ENCODE results near the gene DEFB129.
A peak's percentile ranks its signal among the peaks of the same experiment; 100 is the strongest.
"Not testable (repeated sequence)": the region's sequence is repeated elsewhere in the genome, so short reads cannot be mapped to it uniquely, and the experiment has no call there.

Gene DEFB129

DNA sequence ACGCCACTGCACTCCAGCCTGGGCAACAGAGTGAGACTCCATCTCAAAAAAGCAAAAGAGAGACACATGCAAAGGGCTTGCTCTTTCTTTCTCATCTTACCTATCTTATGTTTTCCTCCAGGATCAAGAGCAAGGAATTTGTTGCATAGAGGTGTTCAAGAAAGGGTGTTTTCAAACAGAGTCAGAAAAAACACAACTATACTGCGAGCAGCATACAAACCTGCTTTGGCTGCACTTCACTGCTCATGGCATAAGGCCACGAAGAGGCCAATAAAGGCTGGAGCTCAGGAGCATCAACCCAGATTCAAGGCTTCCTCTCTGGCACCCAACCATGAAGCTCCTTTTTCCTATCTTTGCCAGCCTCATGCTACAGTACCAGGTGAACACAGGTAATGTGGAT is at the start of gene DEFB129:
DEFB129 (plus strand) TSS at position 301 of the 400 bp plus-strand sequence; CDS start at position 332, 31 bp downstream.
- no peak for DNase-seq (ENCODE audit: low read depth in 2 of 2)

- no peak for DNase-seq (ENCODE audit: low read depth in 2 of 2)
These were observed 42.8 kb upstream of the DEFB129 start for GRCh38 chr20:184288-184687.

- no peak for DNase-seq (ENCODE audit: low read depth in 2 of 2)
These were observed 39.3 kb upstream of the DEFB129 start for GRCh38 chr20:187733-188132.

GRCh38 chr20:189611-190010 is 37.4 kb upstream of the DEFB129 start, which contains the start of gene DEFB128:
DEFB128 (minus strand) TSS chr20:189711; CDS start chr20:189623, 88 bp downstream.
- DNase-seq (ENCODE audit: low read depth in 2 of 2): no peak

DNA sequence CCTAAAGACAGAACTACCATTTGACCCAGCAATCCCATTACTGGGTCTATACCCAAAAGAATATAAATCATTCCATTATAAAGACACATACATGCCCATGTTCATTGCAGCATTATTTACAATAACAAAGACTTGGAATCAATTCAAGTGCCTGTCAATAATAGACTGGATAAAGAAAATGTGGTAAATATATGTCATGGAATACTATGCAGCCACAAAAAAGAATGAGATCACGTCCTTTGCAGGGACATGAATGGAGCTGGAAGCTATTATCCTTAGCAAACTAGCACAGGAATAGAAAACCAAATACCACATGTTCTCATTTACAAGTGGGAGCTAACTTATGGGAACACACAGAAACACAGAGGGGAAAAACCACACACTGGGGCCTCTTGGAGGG is 28.8 kb upstream of the DEFB129 start:
- no peak for DNase-seq (ENCODE audit: low read depth in 2 of 2)

DNA sequence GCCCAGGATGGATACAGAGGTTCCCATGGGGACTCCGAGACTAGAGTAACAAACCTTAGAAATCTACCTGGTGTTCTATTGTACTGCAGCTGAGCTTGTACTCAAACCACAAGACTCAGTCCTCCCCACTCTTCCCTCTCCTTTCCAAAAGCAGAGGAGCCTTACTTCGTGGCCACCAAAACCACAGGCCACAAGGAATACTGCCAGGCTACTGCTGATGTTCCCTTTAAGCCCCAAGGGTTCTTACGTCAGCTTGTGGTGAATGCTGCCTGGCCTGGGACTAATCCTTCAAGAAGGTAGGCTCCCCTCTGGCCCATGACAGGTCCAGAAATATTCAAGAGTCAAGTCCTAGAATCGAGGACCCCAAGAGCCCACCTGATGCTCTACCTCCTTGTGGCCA is 27.1 kb upstream of the DEFB129 start:
- DNase-seq (ENCODE audit: low read depth in 2 of 2): no peak

DNA sequence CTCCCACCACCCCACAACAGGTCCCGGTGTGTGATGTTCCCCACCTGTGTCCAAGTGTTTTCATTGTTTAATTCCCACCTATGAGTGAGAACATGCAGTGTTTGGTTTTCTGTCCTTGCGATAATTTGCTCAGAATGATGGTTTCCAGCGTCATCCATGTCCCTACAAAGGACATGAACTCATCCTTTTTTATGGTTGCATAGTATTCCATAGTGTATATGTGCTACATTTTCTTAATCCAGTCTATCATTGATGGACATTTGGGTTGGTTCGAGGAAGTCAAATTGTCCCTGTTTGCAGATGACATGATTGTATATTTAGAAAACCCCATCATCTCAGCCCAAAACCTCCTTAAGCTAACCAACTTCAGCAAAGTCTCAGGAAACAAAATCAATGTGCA is 23.4 kb upstream of the DEFB129 start:
- not testable (repeated sequence) for DNase-seq (ENCODE audit: low read depth in 2 of 2)

GRCh38 chr20:208942-209566 is 18.0 kb upstream of the DEFB129 start:
- no peak for DNase-seq (ENCODE audit: low read depth in 2 of 2)

DNA sequence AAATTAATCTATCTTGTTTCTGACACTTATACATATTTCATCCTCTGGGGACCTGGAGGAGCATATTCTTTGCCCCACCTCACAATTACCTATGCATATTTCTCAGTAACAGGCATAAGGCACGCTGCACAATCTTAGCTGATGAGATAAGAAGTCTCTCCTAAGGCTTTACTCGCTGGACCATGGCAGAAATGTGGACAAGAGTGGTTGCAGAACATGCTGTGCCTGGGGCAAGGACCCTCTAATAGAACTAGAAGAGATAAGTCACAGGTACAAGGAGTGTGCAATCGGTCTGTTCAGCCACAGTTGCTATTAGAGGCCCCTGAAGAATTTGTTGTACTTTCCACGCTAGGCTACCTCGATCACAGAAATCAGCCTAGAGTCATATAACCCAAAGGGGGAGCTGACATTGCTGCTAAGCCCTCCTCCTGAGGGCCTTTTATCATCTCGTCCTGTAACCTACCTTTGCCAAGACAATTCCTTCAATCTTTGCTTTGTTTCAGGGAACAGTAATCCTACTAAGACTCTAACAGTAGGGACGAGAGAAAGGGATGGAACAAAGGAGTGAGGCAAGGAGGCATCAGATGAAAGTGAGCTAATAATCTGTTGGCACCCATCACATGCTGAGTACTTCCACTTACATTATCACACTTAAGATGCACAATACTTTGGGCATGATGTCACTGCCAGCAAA is 16.1 kb upstream of the DEFB129 start:
- no peak for DNase-seq (ENCODE audit: low read depth in 2 of 2)

- DNase-seq (ENCODE audit: low read depth in 2 of 2): no peak
These were observed 12.7 kb upstream of the DEFB129 start for GRCh38 chr20:214383-214782.

DNA sequence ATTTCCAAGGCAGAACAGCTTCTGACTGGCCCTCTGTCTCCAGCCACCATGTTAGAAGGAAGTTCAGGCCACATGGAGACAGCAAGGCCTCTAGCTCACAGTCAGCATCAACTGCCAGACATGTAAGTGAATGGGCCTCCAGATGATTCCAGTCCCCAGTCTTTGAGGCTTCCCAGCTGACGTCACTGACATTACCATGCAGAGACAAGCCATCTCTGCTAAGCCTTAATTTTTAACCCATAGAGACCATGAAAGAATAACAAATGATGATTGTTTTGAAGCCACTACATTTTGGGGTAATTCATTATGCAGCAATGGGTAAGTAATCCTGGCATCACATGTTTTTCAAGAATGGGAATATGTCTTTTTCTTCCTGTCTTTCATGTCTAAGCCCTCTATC is 11.3 kb upstream of the DEFB129 start:
- DNase-seq (ENCODE audit: low read depth in 2 of 2): no peak

DNA sequence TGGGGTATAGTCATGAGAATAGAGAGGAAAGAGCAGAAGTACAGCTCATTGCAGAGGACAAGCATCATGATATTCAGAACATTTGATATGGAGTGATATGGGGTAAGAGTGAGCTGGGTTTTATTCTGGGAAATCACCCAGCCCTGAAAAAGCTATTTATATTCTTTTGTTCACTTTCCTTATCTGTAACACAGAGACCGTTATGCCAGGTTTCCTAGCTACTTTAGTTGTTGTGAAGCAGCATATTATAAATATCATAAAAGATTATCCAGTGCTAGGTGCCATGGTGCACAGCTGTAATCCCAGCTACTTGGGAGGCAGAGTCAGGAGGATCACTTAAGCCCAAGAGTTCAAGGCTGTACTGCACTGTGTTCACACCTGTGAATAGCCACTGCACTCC is 9.8 kb upstream of the DEFB129 start:
- no peak for DNase-seq (ENCODE audit: low read depth in 2 of 2)

GRCh38 chr20:219290-220115 is 7.6 kb upstream of the DEFB129 start:
- no peak for DNase-seq (ENCODE audit: low read depth in 2 of 2)

GRCh38 chr20:221258-221830 is 5.7 kb upstream of the DEFB129 start:
- DNase-seq (ENCODE audit: low read depth in 2 of 2): no peak

DNA sequence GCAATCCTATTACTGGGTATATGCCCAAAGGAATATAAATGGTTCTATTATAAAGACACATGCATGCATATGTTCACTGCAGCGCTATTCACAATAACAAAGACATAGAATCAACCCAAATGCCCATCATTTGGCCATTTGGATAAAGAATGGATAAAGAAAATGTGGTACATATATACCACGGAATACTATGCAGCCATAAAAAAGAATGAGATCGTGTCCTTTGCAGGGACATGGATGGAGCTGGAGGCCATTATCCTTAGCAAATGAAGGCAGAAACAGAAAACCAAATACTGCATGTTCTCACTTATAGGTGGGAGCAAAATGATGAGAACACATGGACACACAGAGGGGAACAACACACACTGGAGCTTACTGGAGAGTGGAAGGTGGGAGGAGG is 1.2 kb upstream of the DEFB129 start:
- DNase-seq (ENCODE audit: low read depth in 2 of 2): not testable (repeated sequence)

DNA sequence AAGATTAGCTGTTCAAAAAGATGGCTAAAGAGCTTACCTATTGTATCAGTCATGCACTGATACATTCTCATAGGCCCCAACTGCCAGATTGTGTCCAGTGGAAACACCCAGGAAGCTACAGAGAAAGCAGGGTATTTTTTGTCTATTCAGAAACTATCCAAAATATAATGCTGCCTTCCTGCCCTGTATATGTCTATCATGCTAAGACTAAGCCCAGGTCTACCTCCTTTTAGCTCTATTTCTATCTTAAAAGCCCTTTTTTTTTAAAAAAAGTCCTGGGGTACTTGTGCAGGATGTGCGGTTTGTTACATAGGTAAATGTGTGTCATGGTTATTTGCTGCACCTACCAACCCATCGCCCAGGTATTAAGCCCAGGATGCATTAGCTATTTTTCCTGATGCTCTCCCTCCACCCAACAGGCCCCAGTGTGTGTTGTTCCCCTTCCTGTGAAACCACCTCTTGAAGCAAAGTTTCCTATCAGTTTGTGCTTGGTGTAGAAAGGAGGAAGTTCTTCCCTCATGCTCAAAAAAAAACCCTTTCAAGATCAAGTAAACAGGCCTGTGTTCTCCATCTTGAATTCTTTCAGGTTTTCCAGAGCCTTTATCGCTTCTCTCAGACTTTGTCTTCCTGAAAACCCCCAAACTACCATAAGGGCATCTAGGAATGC is 514 bp downstream of the DEFB129 start:
- DNase-seq (ENCODE audit: low read depth in 2 of 2): no peak

DNA sequence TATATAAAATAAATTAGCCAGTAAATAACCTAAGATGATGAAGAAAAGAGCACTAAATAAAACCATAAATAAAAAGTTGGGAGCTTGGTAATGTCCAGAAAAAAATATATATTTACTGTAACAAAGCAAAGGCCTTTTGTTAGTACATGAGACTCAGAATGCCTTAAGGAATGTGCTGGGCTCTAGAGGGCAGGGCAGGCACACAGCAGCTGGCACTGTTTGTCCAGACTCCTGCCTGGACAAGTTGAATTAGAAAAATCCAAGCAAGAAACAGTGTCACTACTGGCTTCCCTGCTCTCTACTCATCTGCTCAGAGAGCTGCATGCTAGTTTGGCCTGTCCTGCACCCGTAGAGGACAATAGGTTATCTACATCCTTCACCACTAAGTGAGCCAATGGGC is 8.8 kb downstream of the DEFB129 start:
- DNase-seq (ENCODE audit: low read depth in 2 of 2): no peak

GRCh38 chr20:237489-237888 is 10.4 kb downstream of the DEFB129 start:
- DNase-seq (ENCODE audit: low read depth in 2 of 2): peak in 1 of 2 donors; percentile 13

DNA sequence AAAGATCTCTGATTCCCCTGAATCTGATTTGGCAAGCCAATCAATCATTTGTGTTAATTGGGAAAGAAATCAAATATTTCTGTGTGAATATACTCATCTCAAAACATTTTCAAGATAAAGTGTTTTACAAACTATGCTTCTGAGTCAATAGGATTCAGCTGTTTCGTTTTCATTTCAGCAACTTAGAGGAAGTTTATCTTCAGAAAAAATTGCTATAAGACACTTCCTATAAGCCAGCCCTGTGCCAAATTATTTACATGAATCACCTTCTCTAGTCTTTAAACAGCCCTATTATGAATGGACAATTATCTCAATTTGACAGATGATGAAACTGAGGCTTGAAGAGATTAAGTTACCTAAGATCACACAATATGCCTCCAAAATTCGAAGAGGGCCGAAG is 10.9 kb downstream of the DEFB129 start:
- no peak for DNase-seq (ENCODE audit: low read depth in 2 of 2)

- no peak for DNase-seq (ENCODE audit: low read depth in 2 of 2)
These were observed 15.8 kb downstream of the DEFB129 start for GRCh38 chr20:242905-243304.

- DNase-seq (ENCODE audit: low read depth in 2 of 2): no peak
These were observed 24.3 kb downstream of the DEFB129 start for GRCh38 chr20:251354-251753.

- DNase-seq (ENCODE audit: low read depth in 2 of 2): no peak
These were observed 25.7 kb downstream of the DEFB129 start for GRCh38 chr20:252801-253200.

Measured in activated CD4-positive, alpha-beta T cell treated with anti-CD3 and anti-CD28 coated beads for 24 hours (primary cell).